GM21390 (cell line): ENCODE results near the gene CSNK2B.
"Not testable (repeated sequence)": the region's sequence is repeated elsewhere in the genome, so short reads cannot be mapped to it uniquely, and the experiment has no call there.

Experiments
- ATAC-seq: cut with Tn5 transposase; IDR thresholded peaks from one replicate; pipeline ENCODE4 v1.9.1; 2021; ENCODE audit not compliant: unreplicated experiment

The CSNK2B gene

DNA sequence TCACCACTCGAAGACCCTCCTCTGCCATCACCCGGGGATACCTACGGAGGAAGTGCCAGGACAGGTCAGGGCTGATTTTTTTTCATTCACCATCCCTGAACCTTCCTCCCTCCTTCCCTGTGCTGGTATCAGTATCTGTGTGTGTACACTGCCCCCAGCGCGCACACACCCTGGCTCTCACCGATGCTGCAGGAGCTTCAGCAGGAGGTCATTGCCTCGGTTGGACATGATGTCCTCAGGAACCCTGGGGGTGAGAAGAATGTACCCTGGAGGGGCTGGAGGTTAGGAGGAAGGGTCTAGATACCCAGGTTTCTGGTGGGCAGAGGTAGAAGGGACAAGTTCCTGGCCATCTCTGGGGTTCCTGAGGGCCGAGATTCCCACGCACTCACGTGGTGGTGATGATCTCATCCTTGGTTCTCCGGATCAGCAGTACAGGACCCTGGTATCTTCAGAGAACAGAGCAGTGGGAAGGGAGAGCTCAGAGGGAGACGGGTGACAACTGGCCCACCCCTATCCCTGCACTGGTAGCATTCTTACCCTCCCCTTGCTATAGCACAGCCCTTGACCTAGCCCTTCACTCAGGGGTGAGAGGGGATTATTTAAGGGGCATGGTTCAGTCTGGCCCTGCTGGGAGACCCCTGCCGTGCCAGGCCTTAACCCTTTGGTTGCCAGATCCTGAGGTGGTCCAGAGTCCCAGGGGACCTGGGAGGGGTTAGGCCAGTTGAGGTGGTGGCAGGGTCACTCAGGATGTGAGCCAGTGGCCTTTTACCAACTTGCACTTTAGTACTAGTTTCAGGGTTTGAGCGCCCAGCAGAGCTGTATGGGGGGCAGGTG lies 22.2 kb downstream of the CSNK2B start:
- no peak for ATAC-seq

DNA sequence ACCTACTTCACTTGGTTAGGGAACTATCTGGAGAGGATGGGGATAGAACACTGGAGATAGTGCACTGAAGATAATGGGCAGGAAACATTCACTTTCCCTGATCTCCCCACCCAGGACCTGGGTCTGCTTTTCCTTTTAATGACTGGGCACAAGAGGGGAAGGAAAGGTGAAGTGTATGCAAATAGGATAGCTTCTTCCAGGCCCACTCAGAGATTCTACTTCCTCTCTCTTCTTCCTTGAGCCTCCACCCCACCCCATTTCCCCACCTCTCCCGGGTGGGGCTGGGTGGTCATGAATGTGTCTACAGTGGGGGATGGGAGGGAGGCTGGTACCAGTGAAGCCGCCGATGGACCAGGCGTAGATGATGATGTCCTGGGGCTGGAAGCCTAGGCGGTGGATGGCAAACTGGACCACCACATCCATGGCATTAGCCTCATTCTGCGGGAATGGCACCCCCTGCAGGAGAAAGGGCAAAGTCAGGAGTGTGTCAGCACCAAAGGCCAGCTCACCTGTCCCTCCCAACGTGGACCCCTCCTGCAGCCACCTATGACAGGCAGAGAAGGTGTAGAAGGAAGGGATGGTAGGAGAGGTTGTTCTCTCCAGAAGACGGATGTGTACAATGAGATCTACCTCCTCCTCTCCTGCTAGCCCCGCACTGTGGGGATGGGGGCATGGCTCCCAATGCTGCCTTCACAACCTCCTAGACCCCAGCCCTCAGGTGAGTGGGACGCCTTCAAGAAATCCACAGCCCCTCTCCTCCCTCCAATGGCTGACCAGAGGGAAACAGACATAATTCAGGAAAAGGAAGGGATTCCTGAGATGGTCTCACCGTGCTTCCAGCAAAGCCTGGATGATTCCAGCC lies 23.6 kb downstream of the CSNK2B start:
- ATAC-seq = no peak

GRCh38 chr6:31690231-31691077 lies 24.6 kb downstream of the CSNK2B start:
- ATAC-seq = no peak

DNA sequence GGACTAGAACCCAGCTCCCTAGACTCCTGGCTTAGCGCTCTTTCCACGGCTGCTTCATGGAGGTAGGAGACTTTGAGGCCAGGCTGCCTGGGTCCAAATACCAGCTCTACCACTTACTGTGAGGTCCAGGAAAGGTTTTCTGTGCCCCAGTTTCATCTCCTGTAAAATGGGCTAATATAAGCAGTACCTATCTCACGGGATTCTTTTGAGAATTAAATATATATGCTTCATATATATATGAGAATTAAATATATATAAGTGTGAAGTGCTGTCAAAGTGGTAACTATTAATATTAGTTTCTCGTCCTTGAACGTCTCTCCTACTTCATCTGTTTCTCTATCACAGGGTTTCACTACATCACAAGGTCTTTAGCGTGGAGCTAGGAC lies 25.2 kb downstream of the CSNK2B start:
- ATAC-seq = no peak

GRCh38 chr6:31691564-31692108 lies 25.8 kb downstream of the CSNK2B start:
- no peak for ATAC-seq

DNA sequence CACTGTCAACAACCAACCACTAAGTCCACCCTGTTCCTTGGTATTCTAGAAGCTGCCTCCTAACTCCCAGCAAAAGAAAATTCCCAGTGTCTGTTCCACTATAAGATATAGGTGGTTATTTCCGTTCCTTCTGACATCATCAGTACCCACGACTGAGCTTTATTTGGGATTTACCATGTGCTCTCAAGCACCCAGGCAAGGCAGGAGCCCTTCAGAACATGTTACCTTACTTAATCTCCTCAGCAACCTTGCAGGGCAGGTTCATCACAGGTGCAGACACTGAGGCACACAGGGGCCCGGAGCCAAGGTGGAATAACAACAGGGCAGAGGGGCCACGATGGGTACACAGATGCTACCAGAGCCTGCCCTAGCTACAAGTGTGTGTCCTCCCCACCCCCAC lies 26.5 kb downstream of the CSNK2B start:
- no peak for ATAC-seq

DNA sequence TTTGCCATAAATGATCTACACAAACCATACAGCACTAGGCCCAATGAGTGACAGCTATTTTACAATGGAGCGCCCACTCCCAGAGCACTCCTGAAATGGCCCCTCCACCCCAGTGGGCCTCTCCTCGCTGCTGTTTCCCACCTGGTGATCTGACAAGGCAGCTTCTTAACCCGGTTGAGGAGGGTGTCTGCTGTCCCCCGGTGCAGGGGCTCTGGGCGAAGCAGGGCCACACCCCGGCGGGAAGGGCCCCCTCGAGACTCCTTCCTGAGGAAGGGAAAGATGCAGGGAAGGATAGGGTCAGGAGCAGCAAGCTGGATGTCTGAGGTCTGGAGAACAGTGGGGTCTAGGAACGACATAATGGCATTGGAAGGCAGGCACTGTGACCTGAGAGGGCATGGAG lies 27.0 kb downstream of the CSNK2B start:
- ATAC-seq = no peak

GRCh38 chr6:31693535-31693934 lies 27.7 kb downstream of the CSNK2B start:
- no peak for ATAC-seq

GRCh38 chr6:31697555-31697954 lies 31.7 kb downstream of the CSNK2B start:
- ATAC-seq = no peak

DNA sequence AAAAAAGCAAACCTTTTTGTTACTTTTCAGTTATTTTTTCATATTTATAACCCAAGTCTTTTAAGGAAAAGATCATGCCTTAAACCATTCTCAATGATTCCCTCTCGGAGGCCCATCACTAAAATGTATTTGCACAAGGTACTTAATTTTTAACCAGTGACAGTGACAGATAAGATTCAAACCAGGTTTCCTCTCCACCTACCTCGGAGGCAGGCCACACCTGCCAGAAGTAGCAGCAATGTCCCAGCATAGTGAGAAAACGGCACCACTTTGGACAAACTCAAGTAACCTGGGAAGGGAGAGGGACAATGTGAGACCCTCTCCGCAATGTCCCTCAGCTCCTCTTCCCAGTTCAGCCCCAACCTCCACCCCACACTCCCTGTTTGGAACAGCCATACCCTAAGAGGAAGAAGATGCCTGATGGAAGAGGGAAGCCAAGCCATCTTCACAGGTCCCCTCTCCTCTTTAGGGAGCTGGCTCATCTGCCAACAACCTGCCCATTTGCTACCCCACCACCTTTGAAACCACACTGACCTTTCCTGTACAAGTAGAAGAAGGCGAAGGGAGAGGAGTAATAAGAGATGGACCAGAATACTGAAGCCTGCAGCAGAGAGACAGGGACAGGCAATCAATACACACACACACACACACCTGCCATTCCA lies 35.0 kb downstream of the CSNK2B start:
- ATAC-seq = no peak

- no peak for ATAC-seq
These were observed 36.0 kb downstream of the CSNK2B start for GRCh38 chr6:31701666-31702404.

- ATAC-seq = no peak
These were observed 36.5 kb downstream of the CSNK2B start for GRCh38 chr6:31702405-31702818.

DNA sequence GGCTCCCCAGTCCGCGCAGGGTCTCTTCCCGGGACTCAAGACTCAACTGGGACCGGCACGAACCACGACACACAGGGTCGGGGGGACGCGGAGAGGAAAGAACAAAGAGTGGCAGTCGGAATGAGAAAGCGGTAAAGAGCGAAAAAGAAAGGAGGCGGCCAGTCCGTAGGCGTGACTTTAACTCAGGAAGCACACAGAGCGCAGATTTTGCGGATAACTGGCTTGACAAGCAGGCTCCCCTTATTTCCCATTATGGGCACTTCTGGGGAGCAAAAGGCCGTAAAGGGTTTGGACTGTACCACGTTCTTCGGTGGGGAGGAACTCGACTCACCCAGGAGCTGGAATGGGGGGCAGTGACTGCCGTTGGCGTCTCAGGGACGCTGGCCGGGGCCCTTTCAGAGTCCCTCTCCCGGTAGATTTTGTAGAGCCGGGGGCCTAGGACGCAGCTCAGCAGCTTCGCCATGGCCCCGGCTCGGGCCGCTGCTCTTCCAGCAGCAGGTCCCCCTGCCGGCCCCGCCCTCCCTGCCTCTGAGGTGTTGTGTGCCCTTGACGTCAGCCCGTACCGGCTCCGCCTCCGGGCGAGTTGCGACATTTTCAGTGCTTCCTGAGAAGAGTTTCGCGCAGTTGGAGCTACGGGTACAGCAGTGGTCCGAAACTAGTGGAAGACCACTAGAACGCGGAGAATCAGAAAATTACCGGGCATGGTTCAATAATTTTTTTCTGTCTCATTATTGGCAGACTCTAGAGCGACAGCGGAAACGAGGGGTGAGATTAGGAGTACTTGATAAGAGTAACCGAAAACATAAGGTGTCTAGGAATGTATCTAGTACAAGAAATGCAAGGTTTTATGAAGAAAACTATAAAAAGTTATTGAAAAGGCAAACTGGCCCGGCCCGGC lies 37.2 kb downstream of the CSNK2B start, which contains the start of gene ABHD16A:
Gene ABHD16A (minus strand): TSS at position 506 of the 898 bp plus-strand sequence. CDS start 43 bp downstream, at position 463.
- peak; percentile 83 for ATAC-seq

GRCh38 chr6:31705931-31706330 lies 40.1 kb downstream of the CSNK2B start:
- no peak for ATAC-seq

GRCh38 chr6:31706599-31706998 lies 40.7 kb downstream of the CSNK2B start, which contains the start of gene LY6G6F:
Gene LY6G6F, plus strand, starts transcription at chr6:31706866. Its CDS starts 41 bp downstream, at chr6:31706907.
- ATAC-seq = no peak

- no peak for ATAC-seq
These were observed 41.8 kb downstream of the CSNK2B start for GRCh38 chr6:31707701-31708100.

DNA sequence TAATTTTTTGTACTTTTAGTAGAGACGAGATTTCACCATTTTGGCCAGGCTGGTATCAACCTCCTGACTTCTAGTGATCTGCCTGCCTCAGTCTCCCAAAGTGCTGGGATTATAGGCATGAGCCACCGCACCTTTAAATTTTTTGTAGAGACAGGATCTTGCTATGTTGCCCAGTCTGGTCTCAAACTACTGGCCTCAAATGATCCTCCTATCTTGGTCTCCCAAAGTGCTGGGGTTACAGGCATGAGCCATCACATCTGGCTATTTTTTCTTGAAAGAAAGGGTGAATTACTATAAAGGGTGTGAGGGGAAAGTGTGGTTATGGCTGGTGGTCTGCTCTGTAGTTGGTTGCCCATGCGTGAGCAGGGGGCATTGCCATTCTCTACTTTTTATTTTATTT lies 42.3 kb downstream of the CSNK2B start:
- no peak for ATAC-seq

- ATAC-seq = not testable (repeated sequence)
These were observed 43.3 kb downstream of the CSNK2B start for GRCh38 chr6:31709157-31709556.
